ENCODE results near the gene NABP2. TPM values are rescaled to one million over a fixed set of nuclear protein-coding genes. Genes with fewer than 3 reads are reported as not detected.

The NABP2 gene
- total and polyA plus RNA-seq, 2 of the 4 experiments (the other 2 are of a cell fraction): 29.2 to 37.4 TPM

DNA sequence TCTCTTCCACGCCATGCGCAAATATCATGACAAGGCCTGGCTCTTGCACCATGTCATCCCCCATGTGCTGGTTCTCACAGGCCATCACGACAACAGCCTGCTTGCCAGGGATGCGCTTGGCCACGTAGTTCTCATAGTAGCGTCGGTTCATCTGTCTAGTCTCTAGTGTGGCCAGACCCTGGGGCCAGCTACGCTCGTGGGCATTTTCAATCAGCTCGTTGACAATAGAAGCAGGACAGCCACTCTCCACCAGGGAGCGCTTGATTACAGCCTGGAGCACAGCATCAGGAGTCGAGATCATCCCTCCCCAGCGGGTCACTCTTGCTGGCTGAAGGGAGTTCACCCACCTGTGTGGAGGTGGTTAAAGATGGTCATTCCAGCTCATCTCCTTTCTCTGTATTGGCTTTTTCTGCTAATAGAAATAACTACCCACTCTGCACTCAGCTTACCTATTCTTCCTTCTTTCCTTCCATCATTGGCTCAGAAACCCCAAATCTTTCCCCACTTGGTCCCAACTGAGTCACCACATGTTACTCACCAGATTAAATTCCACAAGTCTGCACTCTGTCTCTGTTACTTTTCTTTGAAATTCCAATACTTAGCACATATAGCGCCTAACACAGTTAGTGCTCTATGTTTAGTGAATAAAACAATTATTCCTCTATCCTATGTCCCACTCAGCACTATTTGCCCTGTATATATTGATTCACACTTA, 17.5 kb upstream of the NABP2 start:
- H3K4me2 ChIP-seq (ENCODE audit: low read depth, low read length): no peak overlapping the region
- no peak overlapping the region for H3K27ac ChIP-seq (ENCODE audit: insufficient read depth, low read length)
- H2BK120ac ChIP-seq (ENCODE audit: low read depth, low read length): no peak overlapping the region
- H3K4me3 ChIP-seq (ENCODE audit: insufficient read depth, low read depth, low read length): no peak overlapping the region
- peaks cover 7% of the 10 kb centered on the region for H3K4me1 ChIP-seq (ENCODE audit: control insufficient read depth, insufficient read depth, low read length)
- H3K9me3 ChIP-seq (ENCODE audit: control insufficient read depth, insufficient read depth, low read length): no peaks in the 10 kb centered on the region
- no peak overlapping the region for H2AFZ ChIP-seq (replicated peaks; ENCODE audit: low read length, poor library complexity)
- H3K14ac ChIP-seq (replicated peaks; ENCODE audit: low read depth, low read length): no peak overlapping the region
- in situ Hi-C loops (cut with MboI; ENCODE audit: low sequenced_read_pairs): no loop called here
- no peak overlapping the region for H3K9ac ChIP-seq (ENCODE audit: low read depth, low read length)
- H3K36me3 ChIP-seq (ENCODE audit: control insufficient read depth, insufficient read depth, low read length): peaks cover 45% of the 10 kb centered on the region
- no peak overlapping the region for H2BK15ac ChIP-seq (ENCODE audit: low read depth, low read length)
- no peak overlapping the region for H2BK5ac ChIP-seq (ENCODE audit: low read depth, low read length, poor library complexity, severe bottlenecking)
- no TSS peak for BruUV-seq (replicated peaks)
- H3K79me1 ChIP-seq (ENCODE audit: low read depth in 1 of 2, low read length in 2 of 2): peaks cover 10 to 36% of the 10 kb centered on the region in 2 experiments
- H3K23ac ChIP-seq (ENCODE audit: low read depth, low read length): no peak overlapping the region
- no peak overlapping the region for H2BK20ac ChIP-seq (ENCODE audit: low read depth, low read length)
- H3K18ac ChIP-seq (ENCODE audit: low read depth, low read length): no peak overlapping the region
- no peak overlapping the region for H3K56ac ChIP-seq (ENCODE audit: extremely low read depth, insufficient read depth, low read length)
- H4K5ac ChIP-seq (ENCODE audit: low read depth, low read length): no peak overlapping the region
- peak; percentile 57 for TF ChIP-seq RAD21 (IDR thresholded peaks at IDR 0.05; ENCODE audit: low read length)
- peak; percentile 44 for TF ChIP-seq SMC3 (IDR thresholded peaks at IDR 0.05; ENCODE audit: low read depth, low read length)
- peak; percentile 72 for TF ChIP-seq CEBPB (IDR thresholded peaks at IDR 0.05; ENCODE audit: low read depth, low read length)
- TF ChIP-seq NFE2L2 (IDR thresholded peaks at IDR 0.05; ENCODE audit: low read depth, low read length): no peak
- 0 out of 2 replicates have a peak, but pooled peaks have one; percentile 10 for TF ChIP-seq MAFK (IDR thresholded peaks at IDR 0.05; ENCODE audit: low read depth, low read length)
- TF ChIP-seq, protein P1, sequence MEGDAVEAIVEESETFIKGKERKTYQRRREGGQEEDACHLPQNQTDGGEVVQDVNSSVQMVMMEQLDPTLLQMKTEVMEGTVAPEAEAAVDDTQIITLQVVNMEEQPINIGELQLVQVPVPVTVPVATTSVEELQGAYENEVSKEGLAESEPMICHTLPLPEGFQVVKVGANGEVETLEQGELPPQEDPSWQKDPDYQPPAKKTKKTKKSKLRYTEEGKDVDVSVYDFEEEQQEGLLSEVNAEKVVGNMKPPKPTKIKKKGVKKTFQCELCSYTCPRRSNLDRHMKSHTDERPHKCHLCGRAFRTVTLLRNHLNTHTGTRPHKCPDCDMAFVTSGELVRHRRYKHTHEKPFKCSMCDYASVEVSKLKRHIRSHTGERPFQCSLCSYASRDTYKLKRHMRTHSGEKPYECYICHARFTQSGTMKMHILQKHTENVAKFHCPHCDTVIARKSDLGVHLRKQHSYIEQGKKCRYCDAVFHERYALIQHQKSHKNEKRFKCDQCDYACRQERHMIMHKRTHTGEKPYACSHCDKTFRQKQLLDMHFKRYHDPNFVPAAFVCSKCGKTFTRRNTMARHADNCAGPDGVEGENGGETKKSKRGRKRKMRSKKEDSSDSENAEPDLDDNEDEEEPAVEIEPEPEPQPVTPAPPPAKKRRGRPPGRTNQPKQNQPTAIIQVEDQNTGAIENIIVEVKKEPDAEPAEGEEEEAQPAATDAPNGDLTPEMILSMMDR (conservative IDR thresholded peaks at IDR 0.05; ENCODE audit: low read depth, low read length): peak; percentile 58
- peak overlapping the region; percentile 70; the same call in 1 of the 2 replicates for H2AK5ac ChIP-seq (ENCODE audit: low read depth, low read length)
- no peaks in the 10 kb centered on the region for H3K27me3 ChIP-seq (ENCODE audit: control insufficient read depth, insufficient read depth, low read length)
- no peak overlapping the region for H4K8ac ChIP-seq (ENCODE audit: low read depth in 2 of 2, low read length in 2 of 2)
- H2AK9ac ChIP-seq (replicated peaks; ENCODE audit: low read depth, low read length, poor library complexity): peak overlapping the region; percentile 81
- POLR2A ChIA-PET (ENCODE audit: unreplicated experiment): interaction anchor here (1.3 kb wide), 1 partner anchor 15 kb away, joined by 4 read pairs; the partner anchor contains the start of gene RNF41
- WGBS, 2 experiments (ENCODE audit: extremely low coverage in 2 of 2, insufficient read length in 1 of 2): 79% methylated on average over 6 of the region's 14 CpGs; no CpG with 5 or more reads in 1 of the 2 experiments
- dilution Hi-C loops (cut with HindIII; ENCODE audit: low sequenced_read_pairs, unreplicated experiment): no loop called here
- ATAC-seq (ENCODE audit: low read depth) (peak; percentile 68), DNase-seq (peak; percentile 54)
- no peak overlapping the region for H3K4ac ChIP-seq (ENCODE audit: low read depth, low read length)
- peaks cover 13% of the 10 kb centered on the region for H4K20me1 ChIP-seq (ENCODE audit: insufficient read depth, low read length)
- intact Hi-C loops (cut with micrococcal nuclease): loop anchor here (2.0 kb wide), 1 partner anchor 14 kb away; the partner anchor contains the start of gene RNF41
- CTCF ChIA-PET: interaction anchor here (1.2 to 1.5 kb wide), 2 partner anchors 9 to 15 kb away, joined by 4 to 6 read pairs; partner anchors contain the start of gene RNF41
- no peak overlapping the region for H4K91ac ChIP-seq (ENCODE audit: insufficient read depth, low read depth, low read length)
- H3K9me1 ChIP-seq (ENCODE audit: insufficient read depth, low read length): no peaks in the 10 kb centered on the region; the same call in 1 of the 2 replicates
